AG09319 (cell line): ENCODE data around the gene DRC1.

Experiments used
- DNase-seq: peaks from one replicate; pipeline ENCODE4 v3.0.0-alpha.2; 2010; ENCODE audit warnings: low read depth; ENCODE audit errors: extremely low read depth
- CTCF ChIP-seq: IDR thresholded peaks from 2 replicates; pipeline ENCODE4 v1.5.1; 2011; ENCODE audit warnings: low read depth, mild to moderate bottlenecking, inconsistent platforms, low read length, moderate library complexity

Gene DRC1

GRCh38 chr2:26473796-26474195 lies 72.1 kb downstream of the DRC1 start:
- no peak for DNase-seq
- TF ChIP-seq CTCF = no peak

- DNase-seq = no peak
- no peak for TF ChIP-seq CTCF
Observed at GRCh38 chr2:26474261-26474785, 72.6 kb downstream of the DRC1 start.

- no peak for TF ChIP-seq CTCF
- DNase-seq = no peak
Observed at GRCh38 chr2:26475037-26475436, 73.3 kb downstream of the DRC1 start.

- no peak for DNase-seq
- TF ChIP-seq CTCF = no peak
Observed at GRCh38 chr2:26475832-26476501, 74.2 kb downstream of the DRC1 start.

GRCh38 chr2:26477126-26477910 lies 75.6 kb downstream of the DRC1 start:
- TF ChIP-seq CTCF = no peak
- DNase-seq = no peak

GRCh38 chr2:26477911-26478253 lies 76.2 kb downstream of the DRC1 start, which contains the start of gene OTOF:
TSS of gene OTOF (minus strand) at chr2:26478124.
- no peak for DNase-seq

More at GRCh38 chr2:26477911-26478253, 76.2 kb downstream of the DRC1 start, which contains the start of gene OTOF:
- no peak for TF ChIP-seq CTCF
